K562 (cell line): ENCODE measurements around the gene OR6V1. TPM values are rescaled to one million over a fixed set of nuclear protein-coding genes. Genes with fewer than 3 reads are reported as not detected.

Experiments used
- ATAC-seq: fragments of 200-7000 bp; cut with Tn5 transposase; 3 replicates; pipeline ENCODE4 v1.9.1; 2020; ENCODE audit warnings: moderate library complexity
- BruUV-seq: library from RNA; stranded (reverse); fragments of 400-500 nt; replicated peaks from 2 replicates; lab custom pipeline; 2021; lab: Mats Ljungman, UMichigan
- CTCF ChIA-PET: fragments of 300-600 bp; formaldehyde crosslinking; extraction: SDS; loops from one replicate; lab custom pipeline; 2021; ENCODE audit warnings: low intra/inter-chr PET ratio; lab: Yijun Ruan, JAX
- POLR2A ChIA-PET: fragments of 300-600, 350-650 bp; sonication (Branson Sonifier 250); formaldehyde crosslinking; extraction: SDS; loops from one replicate; lab custom pipeline; 2021; ENCODE audit warnings: antibody characterized with exemption, inconsistent platforms; lab: Yijun Ruan, JAX
- DNase-seq, 4 experiments: peaks; one replicate each; pipeline versions ENCODE4 v3.0.0 to v3.0.0-alpha.2; 2011 to 2018; ENCODE audit warnings: low spot score in 3 of 4, mixed read lengths in 3 of 4; ENCODE audit errors: extremely low read depth in 1 of 4
- FAIRE-seq: peaks from 2 replicates; lab custom pipeline; 2011; peaks lifted over from hg19 to GRCh38; lab: Jason Lieb, UNC
- H2AFZ ChIP-seq: 2 replicates; pipeline ENCODE4 v1.6.0; 2011; ENCODE audit warnings: low read depth, low read length, control low read depth, inconsistent platforms
- H3K27ac ChIP-seq: fragments of 200-600 bp; 3 replicates; pipeline ENCODE4 v1.8.0; 2011; ENCODE audit warnings: low read depth, mild to moderate bottlenecking, control low read depth, inconsistent platforms, low read length, moderate library complexity, mixed read lengths; ENCODE audit errors: extremely low read depth
- H3K27me3 ChIP-seq, 2 experiments: fragments of 300-600 bp in 1 of 2; 2 replicates in 1 of 2; 3 replicates in 1 of 2; pipeline versions ENCODE4 v1.6.0 to v1.8.0; 2011; ENCODE audit warnings: inconsistent platforms in 2 of 2, low read length in 2 of 2, mild to moderate bottlenecking in 1 of 2, mixed read lengths in 1 of 2, moderate library complexity in 1 of 2; ENCODE audit not compliant: control insufficient read depth in 2 of 2, insufficient read depth in 2 of 2
- H3K36me3 ChIP-seq: fragments of 300-600 bp; 3 replicates; pipeline ENCODE4 v1.8.0; 2011; ENCODE audit warnings: mild to moderate bottlenecking, low read length, inconsistent platforms; ENCODE audit not compliant: control insufficient read depth, insufficient read depth
- H3K4me1 ChIP-seq, 2 experiments: fragments of 200-600 bp in 1 of 2; replicated peaks in 1 of 2; 2 replicates in 1 of 2; 3 replicates in 1 of 2; pipeline versions ENCODE4 v1.5.1 to v1.8.0; 2011; ENCODE audit warnings: inconsistent platforms in 2 of 2, low read length in 2 of 2, mild to moderate bottlenecking in 1 of 2, mixed read lengths in 1 of 2, moderate library complexity in 1 of 2; ENCODE audit not compliant: control insufficient read depth in 2 of 2, insufficient read depth in 2 of 2
- H3K4me2 ChIP-seq: 2 replicates; pipeline ENCODE4 v1.6.1; 2011; ENCODE audit warnings: low read length, control low read depth, inconsistent platforms, mixed read lengths; ENCODE audit not compliant: insufficient read depth
- H3K4me3 ChIP-seq: fragments of 200-600 bp; sonication (generic), shearing (Covaris generic); 2 replicates; pipeline ENCODE4 v1.5.1; 2016; ENCODE audit warnings: control low read depth, inconsistent platforms
- H3K79me2 ChIP-seq: fragments of 200-600 bp; 3 replicates; pipeline ENCODE4 v1.8.0; 2011; ENCODE audit warnings: low read length, inconsistent platforms; ENCODE audit not compliant: control insufficient read depth, insufficient read depth
- H3K9ac ChIP-seq, 2 experiments: 2 replicates each; pipeline versions ENCODE4 v1.6.0 to v1.6.1; 2011; ENCODE audit warnings: low read depth in 2 of 2, low read length in 2 of 2, control low read depth in 1 of 2, inconsistent platforms in 1 of 2, mild to moderate bottlenecking in 1 of 2, mixed read lengths in 1 of 2; ENCODE audit not compliant: insufficient read depth in 1 of 2
- H3K9me1 ChIP-seq: one replicate; pipeline ENCODE4 v1.6.0; 2011; ENCODE audit warnings: inconsistent platforms, mild to moderate bottlenecking, low read length, moderate library complexity; ENCODE audit not compliant: control insufficient read depth, insufficient read depth
- H3K9me3 ChIP-seq: replicated peaks from 2 replicates; pipeline ENCODE4 v1.5.1; 2011; ENCODE audit warnings: low read depth, low read length, inconsistent platforms; ENCODE audit not compliant: control insufficient read depth, insufficient read depth
- H4K20me1 ChIP-seq: replicated peaks from 2 replicates; pipeline ENCODE4 v1.6.1; 2011; ENCODE audit warnings: low read length, inconsistent platforms, mixed read lengths; ENCODE audit not compliant: control insufficient read depth, insufficient read depth
- CBFA2T3 ChIP-seq: fragments of 450-650 bp; IDR thresholded peaks from 2 replicates; pipeline ENCODE4 v1.6.1; 2017
- NR2C2 ChIP-seq, 2 experiments: fragments of 200-800 bp in 1 of 2; sonication (Bioruptor generic) in 1 of 2; sonication (generic) in 1 of 2; formaldehyde crosslinking in 1 of 2; IDR thresholded peaks; 2 replicates each; pipeline versions ENCODE4 v1.6.1 to v1.8.0; 2016 to 2022; ENCODE audit warnings: mild to moderate bottlenecking in 1 of 2, missing compliant biosample characterization in 1 of 2, missing genetic modification characterization in 1 of 2, missing genetic modification reagents in 1 of 2
- PBX2 ChIP-seq, 2 experiments: IDR thresholded peaks in 1 of 2; conservative IDR thresholded peaks in 1 of 2; 2 replicates each; pipeline ENCODE4 v1.6.1; 2016; ENCODE audit warnings: low read depth in 2 of 2, mild to moderate bottlenecking in 1 of 2, missing compliant biosample characterization in 1 of 2, missing genetic modification characterization in 1 of 2, moderate library complexity in 1 of 2
- PRPF4 ChIP-seq: fragments of 200-400 bp; formaldehyde crosslinking; IDR thresholded peaks from one replicate; pipeline ENCODE4 v1.6.1; 2017; ENCODE audit warnings: low read length, low read depth, mild to moderate bottlenecking; ENCODE audit not compliant: insufficient read depth, poor library complexity, severe bottlenecking
- TAF15 ChIP-seq: fragments of 200-400 bp; formaldehyde crosslinking; IDR thresholded peaks from 2 replicates; pipeline ENCODE4 v1.6.1; 2017; ENCODE audit warnings: mild to moderate bottlenecking, low read depth, low read length, moderate library complexity
- WGBS: fragments of 100-300 bp; shearing (Covaris generic); methylation state at CpG from one replicate; pipeline ENCODE4 v1.1.6; 2016; ENCODE audit warnings: low coverage, mixed read lengths; ENCODE audit not compliant: insufficient coverage; ENCODE audit errors: missing lambda C conversion rate; 5-methylcytosine and 5-hydroxymethylcytosine counted together
- in situ Hi-C: fragments of 300-500 bp; cut with MboI; formaldehyde crosslinking; loops from 4 replicates; pipeline ENCODE4 v1.15.0; 2018; ENCODE audit warnings: inconsistent platforms, mixed read lengths
- intact Hi-C: fragments of 100-400 bp; cut with micrococcal nuclease; formaldehyde crosslinking; loops from 2 replicates; pipeline ENCODE4 v1.14.2; 2022
- polyA plus RNA-seq, 8 experiments: library from polyadenylated mRNA; depleted of rRNA in 4 of 8; stranded (reverse) in 5 of 8; unstranded in 3 of 8; fragments of >200 nt; fragmentation: Nextera tagmentation in 2 of 8; fragmentation: Illumina TruSeq in 1 of 8; extraction: Ambion mirVana in 2 of 8; extraction: Trizol in 1 of 8; gene quantifications; 2 replicates each; pipeline versions ENCODE4 v1.2.1 to v1.2.3, GENCODE V29; 2011 to 2014; ENCODE audit warnings: inconsistent platforms in 1 of 8, missing spikeins in 1 of 8
- total RNA-seq, 7 experiments: library from RNA; depleted of rRNA in 6 of 7; stranded (reverse); fragments of >200 nt in 6 of 7; fragmentation: Illumina TruSeq in 2 of 7; extraction: Trizol in 2 of 7; gene quantifications; 2 replicates each; pipeline versions ENCODE4 v1.2.1 to v1.2.3, GENCODE V29; 2011 to 2021; ENCODE audit warnings: low replicate concordance in 1 of 7

Gene OR6V1
- total and polyA plus RNA-seq, 9 of the 15 experiments (the other 6 are each of a cell fraction or from before 2014, with no cell fraction given) = not detected

- ChIA-PET CTCF (no interaction called here), POLR2A (no interaction called here)
- ATAC-seq (no peak), DNase-seq (no peak), FAIRE-seq (no peak)
- intact Hi-C loops (no loop called here), in situ Hi-C loops (no loop called here)
- H3K9me3 ChIP-seq = no peaks in the 10 kb centered on the region
- no peaks in the 10 kb centered on the region for H3K4me1 ChIP-seq
- H3K9me1 ChIP-seq = no peaks in the 10 kb centered on the region
- no peak overlapping the region for H3K4me2 ChIP-seq
- BruUV-seq = no TSS peak
- no peak overlapping the region for H3K4me3 ChIP-seq
- H3K27me3 ChIP-seq = peaks cover 6 to 8% of the 10 kb centered on the region in 2 experiments; a peak in 4 of 5 replicates
- no peak overlapping the region for H3K27ac ChIP-seq
- H4K20me1 ChIP-seq = no peaks in the 10 kb centered on the region
- H3K79me2 ChIP-seq = no peaks in the 10 kb centered on the region
- no peaks in the 10 kb centered on the region for H3K36me3 ChIP-seq
- H2AFZ ChIP-seq = no peak overlapping the region
- no peak overlapping the region for H3K9ac ChIP-seq
- 0% methylated on average over 6 of the region's 6 CpGs for WGBS
- TF ChIP-seq TAF15 (no peak), PRPF4 (no peak), PBX2 (CRISPR knock-in tag; IDR thresholded peaks at IDR 0.05; ENCODE audit: low read depth) (no peak), PBX2 (tag; conservative IDR thresholded peaks at IDR 0.05; ENCODE audit: low read depth) (0 out of 2 replicates have a peak, but pooled peaks have one; percentile 13), NR2C2 (CRISPR knock-in tag; IDR thresholded peaks at IDR 0.05) (no peak), NR2C2 (tag; IDR thresholded peaks at IDR 0.05) (peak; percentile 42; the same call in 1 of the 2 replicates), CBFA2T3 (0 out of 2 replicates have a peak, but pooled peaks have one; percentile 18)
These were observed 9.3 kb upstream of the OR6V1 start for GRCh38 chr7:143042790-143043271.
